Activated gamma-delta T cell (primary cell): ENCODE results near the gene PRR20G.
"Not testable (repeated sequence)": the region's sequence is repeated elsewhere in the genome, so short reads cannot be mapped to it uniquely, and the experiment has no call there.

Experiments
- DNase-seq: peaks from one replicate; lab custom pipeline; 2025; lab: John Stamatoyannopoulos, UW

The PRR20G gene

DNA sequence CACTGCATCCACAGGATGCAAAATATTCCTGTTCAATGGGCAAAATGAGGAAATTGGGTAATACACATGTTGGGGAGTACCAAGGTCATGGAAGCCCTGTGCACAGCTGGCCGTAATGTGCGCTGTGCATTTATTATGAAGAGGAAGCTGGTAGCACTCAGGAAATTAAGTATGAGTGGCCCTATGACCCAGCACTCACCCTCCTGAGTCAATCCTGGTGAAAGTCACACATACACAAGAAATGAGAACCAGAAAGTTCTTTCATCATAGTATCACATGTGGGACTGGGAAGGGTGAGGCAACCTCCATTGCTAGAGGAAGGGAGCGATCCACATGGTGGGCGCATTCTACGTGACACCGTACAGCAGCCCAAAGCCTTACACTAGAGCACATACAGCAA lies 11.4 kb upstream of the PRR20G start:
- DNase-seq: no peak

GRCh38 chr3:127296959-127297358 lies 9.1 kb upstream of the PRR20G start:
- DNase-seq: no peak

DNA sequence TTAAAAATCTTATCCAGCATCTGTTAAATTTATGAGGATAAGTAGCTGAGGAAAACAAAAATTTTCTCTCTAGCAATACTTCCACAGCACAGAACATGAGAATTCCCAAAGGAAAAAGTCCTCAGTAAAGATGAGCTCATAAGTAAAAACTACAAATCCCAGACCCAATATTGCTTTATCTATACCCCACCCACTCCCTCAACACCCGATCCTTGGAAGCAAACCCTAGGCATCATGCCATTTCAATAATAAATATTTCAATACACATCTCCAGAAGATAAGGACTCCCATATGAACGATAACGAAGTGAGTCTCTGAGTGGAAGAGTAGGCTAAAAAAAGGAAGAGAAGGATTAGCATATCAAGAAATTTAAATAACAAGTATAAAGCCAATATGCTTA lies 8.3 kb upstream of the PRR20G start:
- no peak for DNase-seq

GRCh38 chr3:127293650-127294049 lies 5.8 kb upstream of the PRR20G start:
- not testable (repeated sequence) for DNase-seq

DNA sequence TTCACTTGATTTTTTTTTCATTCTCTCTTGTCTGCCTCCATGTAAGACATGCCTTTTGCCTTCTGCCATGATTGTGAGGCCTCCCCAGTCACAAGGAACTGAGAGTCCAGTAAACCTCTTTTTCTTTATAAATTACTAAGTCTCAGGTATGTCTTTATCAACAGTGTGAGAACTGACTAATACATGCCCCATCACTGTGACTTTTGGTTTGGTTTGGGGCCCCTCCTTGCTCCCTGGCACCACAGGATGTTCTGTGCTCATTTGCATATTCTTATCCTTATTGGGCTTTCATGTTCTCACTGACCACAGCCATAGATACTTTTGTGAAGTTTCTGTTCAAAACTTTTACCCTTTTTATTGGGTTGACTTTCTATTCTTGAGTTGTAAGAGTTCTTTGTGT lies 3.8 kb upstream of the PRR20G start:
- no peak for DNase-seq

DNA sequence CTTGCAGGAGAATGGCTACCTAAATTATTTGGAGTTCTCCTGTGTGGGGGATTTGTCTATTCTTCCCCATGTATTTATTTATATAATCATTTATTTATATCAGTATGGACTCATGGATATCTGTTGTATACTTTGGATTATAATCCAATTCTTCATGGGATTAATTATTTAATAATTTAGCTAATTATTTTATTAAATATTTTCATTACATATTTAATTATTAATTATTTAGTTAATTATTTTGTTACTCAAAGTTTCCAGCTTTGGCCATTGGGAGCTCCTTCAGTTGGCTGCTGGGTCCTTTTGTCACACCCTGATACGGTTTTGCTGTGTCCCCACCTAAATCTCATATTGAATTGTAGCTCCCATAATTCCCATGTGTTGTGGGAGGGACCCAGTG lies 3.3 kb upstream of the PRR20G start:
- DNase-seq: no peak

- no peak for DNase-seq
Measured at GRCh38 chr3:127289706-127290575, 2.1 kb upstream of the PRR20G start.

DNA sequence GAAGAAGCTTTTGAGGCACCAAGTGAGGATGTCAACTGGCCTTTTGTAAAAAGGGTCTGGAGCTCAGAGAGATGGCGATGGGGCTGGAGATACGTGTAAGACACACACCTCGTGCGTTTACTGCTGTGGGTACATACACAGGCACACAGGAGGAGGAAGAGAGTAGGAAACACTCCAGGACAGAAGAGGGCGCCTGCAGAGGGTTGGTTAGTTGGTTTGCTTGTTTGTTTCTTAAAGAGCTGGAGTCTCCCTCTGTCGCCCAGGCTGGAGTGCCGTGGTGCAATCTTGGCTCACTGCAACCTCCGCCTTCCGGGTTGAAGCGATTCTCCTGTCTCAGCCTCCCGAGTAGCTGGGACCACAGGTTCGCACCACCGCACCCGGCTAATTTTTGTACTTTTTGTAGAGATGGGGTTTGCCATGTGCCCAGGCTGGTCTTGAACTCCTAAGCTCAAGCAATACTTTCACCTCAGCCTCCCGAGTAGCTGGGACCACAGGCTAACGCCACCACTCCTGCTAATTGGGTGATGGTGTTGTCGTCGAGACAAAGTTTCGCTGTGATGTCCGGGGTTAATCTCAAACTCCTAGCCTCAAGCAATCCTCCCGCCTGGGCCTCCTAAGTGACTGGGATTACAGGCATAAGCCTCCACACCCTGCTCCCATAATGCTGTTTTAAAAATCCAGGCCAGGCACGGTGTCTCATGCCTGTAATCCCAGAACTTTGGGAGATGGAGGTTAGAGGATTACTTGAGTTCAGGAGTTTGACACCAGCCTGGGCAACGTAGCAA lies 1.3 kb upstream of the PRR20G start:
- no peak for DNase-seq

GRCh38 chr3:127288343-127288742 lies 497 bp upstream of the PRR20G start:
- no peak for DNase-seq

DNA sequence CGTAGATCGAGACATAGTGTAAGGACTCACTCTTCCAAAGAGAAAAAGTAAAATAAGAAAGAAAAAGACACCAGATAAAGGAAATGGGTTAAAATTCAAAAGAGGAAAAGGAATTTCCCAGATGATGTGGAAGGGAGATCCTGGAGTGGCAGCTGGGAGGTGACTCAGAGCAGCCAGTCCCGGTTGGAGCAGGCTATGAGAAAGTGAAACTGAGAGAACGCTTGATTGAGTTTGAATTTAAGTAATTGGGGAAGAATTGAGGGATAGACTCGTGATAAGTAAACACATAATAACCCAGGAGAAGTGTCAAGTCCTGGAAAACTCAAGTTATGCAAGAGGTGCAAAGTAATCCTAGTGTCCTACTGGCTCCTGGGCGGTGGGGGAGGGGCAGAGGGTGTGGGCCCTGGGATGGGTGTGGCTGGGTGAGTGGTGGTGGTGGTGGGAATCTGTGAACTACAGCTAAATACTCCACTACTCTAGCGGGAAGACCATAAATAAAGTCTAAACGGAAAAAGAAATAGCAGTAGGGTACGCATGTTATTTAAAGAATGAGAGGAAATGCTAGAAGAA lies 1.2 kb downstream of the PRR20G start:
- DNase-seq: no peak

GRCh38 chr3:127284258-127284657 lies 3.6 kb downstream of the PRR20G start:
- DNase-seq: no peak

GRCh38 chr3:127277561-127277960 lies 10.3 kb downstream of the PRR20G start:
- DNase-seq: no peak

GRCh38 chr3:127276995-127277394 lies 10.9 kb downstream of the PRR20G start:
- no peak for DNase-seq

DNA sequence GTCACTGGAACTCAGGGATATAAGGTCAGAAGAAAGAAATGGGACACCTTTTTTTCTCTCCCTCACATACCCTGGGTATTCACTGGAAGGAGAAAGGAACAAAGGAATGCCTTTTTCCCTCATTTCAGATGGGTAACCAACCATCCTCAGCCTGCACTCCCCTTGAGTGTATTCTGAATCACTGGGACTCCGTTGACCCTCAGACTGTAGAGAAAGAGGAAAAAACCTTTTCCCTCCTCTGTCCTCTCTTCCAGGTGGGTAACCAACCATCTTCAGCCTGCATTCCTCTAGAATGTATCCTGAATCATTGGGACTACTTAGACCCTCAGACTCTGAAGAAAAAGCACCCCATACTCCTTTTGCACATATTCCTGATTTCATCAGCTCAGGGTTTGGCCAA lies 11.4 kb downstream of the PRR20G start:
- no peak for DNase-seq

- DNase-seq: no peak
Measured at GRCh38 chr3:127275287-127275781, 12.5 kb downstream of the PRR20G start.

DNA sequence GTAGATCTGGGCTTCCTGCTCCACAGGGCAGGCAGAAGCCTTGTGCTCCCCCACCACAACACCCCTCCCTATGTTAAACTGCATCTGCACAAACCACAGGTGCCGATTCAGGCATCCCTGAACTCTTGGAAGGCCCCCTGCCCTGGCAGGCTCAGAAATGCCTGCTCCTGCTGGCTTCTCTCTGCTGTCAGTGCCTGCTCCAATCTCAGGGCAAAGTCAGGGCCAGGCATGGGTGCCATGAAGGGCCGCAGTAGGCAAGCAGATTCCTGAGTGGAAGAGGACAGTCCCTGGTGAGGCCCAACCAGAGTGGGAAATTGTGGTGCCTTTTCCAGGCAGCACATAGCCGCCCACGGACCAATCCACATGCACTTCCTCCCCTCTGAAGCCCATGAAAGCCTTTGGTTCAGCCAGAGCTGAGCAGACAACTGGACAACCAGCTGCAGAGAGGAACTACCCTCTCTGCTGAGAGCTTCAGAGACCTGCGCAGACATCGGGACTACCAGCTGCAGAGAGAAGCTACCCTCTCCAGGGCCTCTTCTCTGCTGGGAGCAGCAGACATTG lies 13.6 kb downstream of the PRR20G start:
- DNase-seq: no peak

DNA sequence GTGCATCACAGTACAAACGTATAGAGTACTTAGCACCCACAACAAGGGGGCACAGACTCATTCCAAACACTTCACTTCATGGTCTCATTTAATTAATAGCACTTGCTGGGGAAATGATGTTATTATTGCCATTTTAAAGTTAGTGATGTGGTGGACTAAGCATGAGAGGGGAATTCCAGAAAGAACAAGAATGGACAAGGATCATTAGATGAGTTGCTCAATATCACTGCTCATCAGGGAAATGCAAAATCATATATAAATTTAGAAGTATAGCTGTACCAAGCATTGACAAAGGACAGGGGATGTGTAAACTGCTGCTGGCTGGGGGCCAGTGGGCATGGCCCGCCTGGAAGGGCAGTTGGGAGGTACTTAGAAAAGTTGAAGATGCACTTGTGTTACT lies 14.6 kb downstream of the PRR20G start:
- DNase-seq: no peak

DNA sequence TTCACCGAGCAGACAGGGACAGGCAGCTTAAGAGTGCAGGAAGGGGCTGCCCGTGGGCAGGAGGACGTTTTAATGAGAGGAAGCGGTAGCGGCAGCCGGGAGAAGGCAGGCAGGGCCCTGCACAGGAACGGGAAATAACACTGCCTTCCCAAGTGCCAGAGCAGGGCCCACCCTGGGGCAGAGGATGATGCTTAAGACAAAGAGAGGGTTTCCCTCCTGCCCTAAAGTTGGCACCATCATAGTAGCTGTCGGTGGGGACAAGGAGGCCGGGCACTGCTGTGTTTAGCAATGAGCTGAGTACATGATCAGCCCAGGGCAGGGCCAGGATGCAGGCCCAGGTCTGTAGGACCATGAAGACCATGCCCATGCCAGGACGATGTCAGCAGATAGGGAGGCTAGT lies 21.7 kb downstream of the PRR20G start:
- DNase-seq: no peak

- DNase-seq: no peak
Measured at GRCh38 chr3:127265581-127265981, 22.3 kb downstream of the PRR20G start.

DNA sequence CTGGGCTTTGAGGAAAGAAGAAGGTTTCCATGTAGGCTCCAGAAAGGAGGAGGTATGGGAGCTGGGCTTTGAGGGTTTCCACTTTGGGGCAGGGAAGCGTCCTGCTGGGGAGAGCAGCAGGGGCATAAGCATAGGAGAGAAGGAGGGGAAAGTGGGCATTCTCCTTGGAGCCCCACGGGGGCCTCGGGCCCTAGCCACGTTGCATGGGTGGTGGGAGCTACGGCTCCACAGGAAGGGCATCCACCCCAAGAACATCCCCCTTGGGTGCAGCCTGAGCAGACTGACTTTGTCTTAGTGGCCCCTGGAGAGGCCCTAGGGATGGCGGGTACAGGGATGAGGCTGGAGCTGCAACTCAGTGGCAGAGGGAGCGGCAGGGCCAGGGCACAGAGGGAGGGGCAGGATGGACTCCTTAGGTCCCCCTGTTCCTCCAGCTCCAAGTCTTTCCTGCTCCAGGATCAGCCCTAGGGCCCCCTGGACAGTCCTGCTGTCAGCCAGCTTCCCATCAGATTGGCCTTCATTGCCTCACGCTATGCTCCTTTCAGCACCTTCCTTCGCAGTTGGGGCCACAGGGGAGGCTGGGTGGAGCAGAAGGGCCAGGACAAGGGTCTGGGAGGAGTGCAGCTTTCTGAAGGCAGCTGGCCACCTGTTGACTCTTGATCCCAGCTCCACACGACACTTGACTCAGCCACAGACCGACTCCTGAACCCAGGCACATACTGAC lies 22.9 kb downstream of the PRR20G start:
- DNase-seq: no peak

- DNase-seq: no peak
Measured at GRCh38 chr3:127264292-127264691, 23.6 kb downstream of the PRR20G start.
